Heart right ventricle (tissue), 16 donors: ENCODE data around the gene TTC24. TPM values are rescaled to one million over a fixed set of nuclear protein-coding genes. Genes with fewer than 3 reads are reported as not detected.
"Not testable (repeated sequence)": the region's sequence is repeated elsewhere in the genome, so short reads cannot be mapped to it uniquely, and the experiment has no call there.

Experiments
- ATAC-seq, 8 donors: fragments of 200-7000 bp; cut with Tn5 transposase; one replicate each; pipeline ENCODE4 v1.9.1; 2020; ENCODE audit warnings: mild to moderate bottlenecking in 8 of 8, moderate library complexity in 8 of 8, moderate number of reproducible peaks in 1 of 8
- DNase-seq, 2 donors: peaks; one replicate each; pipeline ENCODE4 v3.0.0-alpha.2; 2020
- H3K27ac ChIP-seq, 10 donors: fragments of 200-600 bp; sonication (generic) in 2 of 10; one replicate each; pipeline versions ENCODE4 v1.5.0 to v1.8.0; 2020 to 2022; ENCODE audit warnings: mild to moderate bottlenecking in 3 of 10
- H3K27me3 ChIP-seq, 7 donors: fragments of 200-600 bp; one replicate each; pipeline ENCODE4 v1.8.0; 2021 to 2022; ENCODE audit warnings: mild to moderate bottlenecking in 2 of 7
- H3K36me3 ChIP-seq, 9 donors: fragments of 200-600 bp; sonication (generic) in 1 of 9; one replicate each; pipeline versions ENCODE4 v1.5.0 to v1.8.0; 2020 to 2022; ENCODE audit warnings: mild to moderate bottlenecking in 2 of 9
- H3K4me1 ChIP-seq, 9 donors: fragments of 200-600 bp; sonication (generic) in 1 of 9; one replicate each; pipeline versions ENCODE4 v1.5.0 to v1.8.0; 2020 to 2022; ENCODE audit warnings: mild to moderate bottlenecking in 4 of 9
- H3K4me3 ChIP-seq, 10 donors: fragments of 200-600 bp; sonication (generic) in 2 of 10; one replicate each; pipeline versions ENCODE4 v1.5.0 to v1.8.0; 2020 to 2022; ENCODE audit warnings: mild to moderate bottlenecking in 7 of 10, moderate library complexity in 2 of 10
- H3K9me3 ChIP-seq, 11 donors: fragments of 200-600 bp in 10 of 11; sonication (generic) in 2 of 11; one replicate each; pipeline versions ENCODE4 v1.5.0 to v1.8.0; 2013 to 2022; ENCODE audit warnings: mild to moderate bottlenecking in 2 of 11, control low read depth in 1 of 11, moderate library complexity in 1 of 11
- WGBS, 2 donors: extraction: QIAGEN DNeasy Blood & Tissue Kit; methylation state at CpG; one replicate each; pipeline ENCODE4 v1.1.7; 2013; ENCODE audit warnings: inconsistent platforms in 1 of 2; 5-methylcytosine and 5-hydroxymethylcytosine counted together
- intact Hi-C, 10 donors: fragments of 100-400 bp; cut with DNase I; formaldehyde crosslinking; loops; one replicate each; pipeline versions ENCODE4 v1.11.1 to v1.14.2; 2022
- polyA plus RNA-seq, 2 donors: library from polyadenylated mRNA; stranded (reverse); fragments of 200-250 nt; gene quantifications; one replicate each; pipeline ENCODE4 v1.2.3, GENCODE V29; 2013
- total RNA-seq, 10 donors: library from RNA; stranded (reverse); fragmentation: NEBNext Ultra II Directional in 3 of 10; extraction: Animal tissue kit (Norgen Biotek cat#: 25700) in 3 of 10; gene quantifications; one replicate each; pipeline versions ENCODE4 v1.2.1 to v1.2.4, GENCODE V29; 2021 to 2023
- TF ChIP-seq, protein P1 (sequence below), 9 donors: fragments of 200-600 bp; sonication (generic) in 2 of 9; IDR thresholded peaks; one replicate each; pipeline versions ENCODE4 v1.5.0 to v1.8.0; 2021 to 2022; ENCODE audit warnings: antibody characterized with exemption in 9 of 9, mild to moderate bottlenecking in 5 of 9, moderate library complexity in 1 of 9
- donor health status: Arrhythmogenic right ventricular cardiomyopathy.
- donor health status: ischemic (EF 13 %, LVEDD 7.1; RV severe dilation, severe dysfunction).
- donor health status: healthy with polysubstance abuse.
- donor health status: DM: no; HTN: yes; CAD: no.
- donor health status: DM: no; HTN: no; CAD: no.
- donor health status: ischemic (EF 25% LVEDD 6.9; RV normal size, moderate dysfunction).
- donor health status: ischemic (EF 25% LVEDD 5.7; RV mildly dilated, moderate dysfunction).
- donor health status: healthy.
- donor health status: DM: yes; HTN: yes; CAD: no.
- donor health status: Ischemic cardiomyopathy.
- donor health status: ischemic (EF 35%, LVEDD 5.7; RV mildly dilated, moderate dysfunction).
- donor health status: nonischemic (EF 11% LVEDD 7.7; RV severe dilation, severe dysfunction).
- donor health status: DM: yes; HTN: yes; CAD: no.
- donor health status: PGD.
- donor health status: ischemic (EF 29% LVEDD 5.4; RV normal size, mild dysfunction).
- donor health status: nonischemic (EF 23%, LVEDD 6.1; RV moderate dilation, normal function).

The TTC24 gene
- total and polyA plus RNA-seq, 12 donors = 0.03 to 0.21 TPM; not detected in 10

DNA sequence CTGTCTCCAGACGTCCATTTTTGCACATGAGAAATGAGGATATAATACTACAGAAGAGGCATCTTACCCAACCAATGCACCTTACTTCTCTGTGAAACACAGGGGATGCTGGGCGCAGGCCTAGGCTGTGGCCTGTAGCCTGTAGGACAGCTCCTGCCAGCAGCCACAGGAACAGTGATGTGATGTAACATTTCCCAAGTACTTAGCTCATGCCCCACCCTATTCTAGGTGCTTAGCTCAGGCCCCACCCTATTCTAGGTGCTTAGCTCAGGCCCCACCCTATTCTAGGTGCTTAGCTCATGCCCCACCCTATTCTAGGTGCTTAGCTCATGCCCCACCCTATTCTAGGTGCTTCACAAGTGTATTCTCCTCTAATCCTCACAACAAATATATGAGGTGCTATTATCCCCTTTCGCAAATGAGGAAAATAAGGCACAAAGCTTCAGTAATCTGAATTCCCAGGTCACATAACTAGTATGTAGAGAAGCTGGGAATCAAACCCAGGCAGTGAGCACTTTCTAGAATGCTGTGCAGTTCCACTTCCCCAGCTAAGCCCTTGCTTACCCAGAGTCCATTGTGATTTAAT is 7.5 kb downstream of the TTC24 start:
- TF ChIP-seq, protein P1, sequence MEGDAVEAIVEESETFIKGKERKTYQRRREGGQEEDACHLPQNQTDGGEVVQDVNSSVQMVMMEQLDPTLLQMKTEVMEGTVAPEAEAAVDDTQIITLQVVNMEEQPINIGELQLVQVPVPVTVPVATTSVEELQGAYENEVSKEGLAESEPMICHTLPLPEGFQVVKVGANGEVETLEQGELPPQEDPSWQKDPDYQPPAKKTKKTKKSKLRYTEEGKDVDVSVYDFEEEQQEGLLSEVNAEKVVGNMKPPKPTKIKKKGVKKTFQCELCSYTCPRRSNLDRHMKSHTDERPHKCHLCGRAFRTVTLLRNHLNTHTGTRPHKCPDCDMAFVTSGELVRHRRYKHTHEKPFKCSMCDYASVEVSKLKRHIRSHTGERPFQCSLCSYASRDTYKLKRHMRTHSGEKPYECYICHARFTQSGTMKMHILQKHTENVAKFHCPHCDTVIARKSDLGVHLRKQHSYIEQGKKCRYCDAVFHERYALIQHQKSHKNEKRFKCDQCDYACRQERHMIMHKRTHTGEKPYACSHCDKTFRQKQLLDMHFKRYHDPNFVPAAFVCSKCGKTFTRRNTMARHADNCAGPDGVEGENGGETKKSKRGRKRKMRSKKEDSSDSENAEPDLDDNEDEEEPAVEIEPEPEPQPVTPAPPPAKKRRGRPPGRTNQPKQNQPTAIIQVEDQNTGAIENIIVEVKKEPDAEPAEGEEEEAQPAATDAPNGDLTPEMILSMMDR (IDR thresholded peaks at IDR 0.05) = no peak
- Histone ChIP-seq H3K27me3 (no peaks in the 10 kb centered on the region), H3K27ac (no peak overlapping the region), H3K4me1 (peaks cover 0 to 19% (median 11%) of the 10 kb centered on the region in 9 donors), H3K9me3 (no peaks in the 10 kb centered on the region), H3K36me3 (no peaks in the 10 kb centered on the region), H3K4me3 (no peak overlapping the region)
- no peak for DNase-seq
- intact Hi-C loops = loop anchor here in 2 of 10 donors (5.0 to 10.0 kb wide), 2 partner anchors 122 to 135 kb away; no protein-coding TSS in a partner anchor
- WGBS, 2 donors = 94 to 97% methylated on average over 3 of the region's 3 CpGs
- no peak for ATAC-seq

DNA sequence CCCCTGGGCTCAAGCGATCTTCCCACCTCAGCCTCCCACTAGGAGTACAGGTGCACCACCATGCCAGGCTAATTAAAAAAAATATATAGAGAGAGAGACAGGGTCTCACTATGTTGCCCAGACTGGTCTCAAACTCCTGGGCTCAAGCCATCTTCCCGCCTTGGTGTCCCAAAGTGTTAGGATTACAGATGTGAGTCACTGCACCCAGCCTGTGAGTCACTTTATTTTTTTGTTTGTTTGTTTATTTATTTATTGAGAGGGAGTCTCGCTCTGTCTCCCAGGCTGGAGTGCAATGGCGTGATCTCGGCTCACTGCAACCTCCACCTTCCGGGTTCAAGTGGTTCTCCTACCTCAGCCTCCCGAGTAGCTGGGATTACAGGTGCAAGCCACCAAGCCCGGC is 8.4 kb downstream of the TTC24 start:
- H3K4me3 ChIP-seq, H3K27ac ChIP-seq, H3K9me3 ChIP-seq, DNase-seq, H3K27me3 ChIP-seq, ATAC-seq, H3K36me3 ChIP-seq: not testable (repeated sequence)
- intact Hi-C loops = loop anchor here in 2 of 10 donors (5.0 to 10.0 kb wide), 2 partner anchors 123 to 136 kb away; no protein-coding TSS in a partner anchor
- H3K4me1 ChIP-seq = peaks cover 3 to 28% (median 17%) of the 10 kb centered on the region in 9 donors
- WGBS, 2 donors = 85 to 88% methylated on average over 8 of the region's 8 CpGs

DNA sequence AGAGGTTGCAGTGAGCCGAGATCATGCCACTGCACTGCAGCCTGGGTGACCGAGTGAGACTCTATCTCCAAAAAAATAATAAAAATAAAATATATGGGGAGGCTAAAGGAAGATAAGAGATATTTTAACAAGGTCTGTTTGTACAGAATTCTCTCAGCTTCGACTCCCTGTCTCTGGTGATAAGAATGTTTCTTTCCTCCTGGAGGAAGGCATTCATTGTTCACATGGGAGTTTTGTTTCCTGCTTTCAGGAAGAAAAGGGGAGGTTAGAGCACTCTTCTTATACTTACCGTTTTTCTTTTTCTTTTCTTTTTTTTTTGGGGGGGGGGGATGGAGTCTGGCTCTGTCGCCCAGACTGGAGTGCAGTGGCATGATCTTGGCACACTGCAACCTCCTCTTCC is 10.0 kb downstream of the TTC24 start:
- Histone ChIP-seq H3K27ac (no peak overlapping the region), H3K4me3 (no peak overlapping the region), H3K4me1 (peaks cover 3 to 20% (median 13%) of the 10 kb centered on the region in 9 donors), H3K27me3 (no peaks in the 10 kb centered on the region), H3K9me3 (no peaks in the 10 kb centered on the region), H3K36me3 (peaks cover 0 to 21% (median 9%) of the 10 kb centered on the region in 9 donors)
- intact Hi-C loops = loop anchor here in 2 of 10 donors (5.0 to 10.0 kb wide), 2 partner anchors 125 to 137 kb away; no protein-coding TSS in a partner anchor
- TF ChIP-seq, protein P1 (IDR thresholded peaks at IDR 0.05) = no peak
- 47% methylated on average over 5 of the region's 5 CpGs for WGBS, 2 donors
- DNase-seq (no peak), ATAC-seq (no peak)

DNA sequence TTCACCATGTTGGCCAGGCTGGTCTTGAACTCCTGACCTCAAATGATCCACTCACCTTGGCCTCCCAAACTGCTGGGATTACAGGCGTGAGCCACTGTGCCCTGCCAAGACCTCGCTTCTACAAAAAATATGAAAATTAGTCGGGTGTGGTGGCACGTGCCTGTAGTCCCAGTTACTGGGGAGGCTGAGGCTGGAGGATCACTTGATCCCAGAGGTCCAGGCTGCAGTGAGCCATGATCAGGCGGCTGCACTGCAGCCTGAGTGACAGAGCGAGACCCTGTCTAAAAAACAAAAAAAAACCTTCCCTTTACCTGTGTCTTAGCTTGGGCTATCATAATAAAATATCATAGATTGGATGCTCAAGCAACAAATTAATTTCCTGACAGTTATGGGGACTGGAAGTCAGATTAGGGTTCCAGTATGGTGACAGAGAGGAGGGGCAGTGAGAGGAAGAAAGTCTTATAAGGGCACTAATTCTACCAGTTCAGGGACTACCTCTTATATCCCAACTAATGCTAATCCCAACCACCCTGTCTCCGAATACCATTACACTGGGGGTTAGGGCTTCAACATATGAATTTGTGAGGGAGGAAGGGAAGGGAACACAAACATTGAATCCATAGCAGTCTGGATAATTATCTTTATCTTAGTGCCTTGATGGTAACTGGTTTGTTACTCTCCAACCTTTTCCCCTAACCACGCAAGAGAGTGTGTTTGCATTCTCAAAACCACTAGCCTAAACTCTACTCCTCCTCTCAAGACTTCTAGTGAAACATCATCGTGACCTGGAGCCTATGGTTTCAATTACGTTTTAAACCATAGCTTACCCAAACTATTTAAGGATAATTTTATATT is 11.0 kb downstream of the TTC24 start:
- H3K27me3 ChIP-seq = no peaks in the 10 kb centered on the region

More for the DNA sequence above, 11.0 kb downstream of the TTC24 start:
- ATAC-seq (no peak), DNase-seq (no peak)
- peak overlapping the region in 6 of 10 donors; percentile 78 to 97 (median 88) for H3K4me3 ChIP-seq
- no peaks in the 10 kb centered on the region for H3K9me3 ChIP-seq
- 88 to 90% methylated on average over 10 of the region's 10 CpGs for WGBS, 2 donors
- peaks cover 3 to 19% (median 13%) of the 10 kb centered on the region in 9 donors for H3K4me1 ChIP-seq
- TF ChIP-seq, protein P1 (IDR thresholded peaks at IDR 0.05) = no peak
- H3K27ac ChIP-seq = peak overlapping the region in 8 of 10 donors; percentile 78 to 92 (median 87)
- intact Hi-C loops = loop anchor here in 5 of 10 donors (5.0 to 10.0 kb wide), 5 partner anchors 83 to 138 kb away; partner anchors contain the start of gene MEF2D (in 1 of the 5)
- peaks cover 0 to 31% (median 16%) of the 10 kb centered on the region in 9 donors for H3K36me3 ChIP-seq
